ENCODE results near the gene NCKAP5L.
"Not testable (repeated sequence)": the region's sequence is repeated elsewhere in the genome, so short reads cannot be mapped to it uniquely, and the experiment has no call there.

Gene NCKAP5L, protein sequence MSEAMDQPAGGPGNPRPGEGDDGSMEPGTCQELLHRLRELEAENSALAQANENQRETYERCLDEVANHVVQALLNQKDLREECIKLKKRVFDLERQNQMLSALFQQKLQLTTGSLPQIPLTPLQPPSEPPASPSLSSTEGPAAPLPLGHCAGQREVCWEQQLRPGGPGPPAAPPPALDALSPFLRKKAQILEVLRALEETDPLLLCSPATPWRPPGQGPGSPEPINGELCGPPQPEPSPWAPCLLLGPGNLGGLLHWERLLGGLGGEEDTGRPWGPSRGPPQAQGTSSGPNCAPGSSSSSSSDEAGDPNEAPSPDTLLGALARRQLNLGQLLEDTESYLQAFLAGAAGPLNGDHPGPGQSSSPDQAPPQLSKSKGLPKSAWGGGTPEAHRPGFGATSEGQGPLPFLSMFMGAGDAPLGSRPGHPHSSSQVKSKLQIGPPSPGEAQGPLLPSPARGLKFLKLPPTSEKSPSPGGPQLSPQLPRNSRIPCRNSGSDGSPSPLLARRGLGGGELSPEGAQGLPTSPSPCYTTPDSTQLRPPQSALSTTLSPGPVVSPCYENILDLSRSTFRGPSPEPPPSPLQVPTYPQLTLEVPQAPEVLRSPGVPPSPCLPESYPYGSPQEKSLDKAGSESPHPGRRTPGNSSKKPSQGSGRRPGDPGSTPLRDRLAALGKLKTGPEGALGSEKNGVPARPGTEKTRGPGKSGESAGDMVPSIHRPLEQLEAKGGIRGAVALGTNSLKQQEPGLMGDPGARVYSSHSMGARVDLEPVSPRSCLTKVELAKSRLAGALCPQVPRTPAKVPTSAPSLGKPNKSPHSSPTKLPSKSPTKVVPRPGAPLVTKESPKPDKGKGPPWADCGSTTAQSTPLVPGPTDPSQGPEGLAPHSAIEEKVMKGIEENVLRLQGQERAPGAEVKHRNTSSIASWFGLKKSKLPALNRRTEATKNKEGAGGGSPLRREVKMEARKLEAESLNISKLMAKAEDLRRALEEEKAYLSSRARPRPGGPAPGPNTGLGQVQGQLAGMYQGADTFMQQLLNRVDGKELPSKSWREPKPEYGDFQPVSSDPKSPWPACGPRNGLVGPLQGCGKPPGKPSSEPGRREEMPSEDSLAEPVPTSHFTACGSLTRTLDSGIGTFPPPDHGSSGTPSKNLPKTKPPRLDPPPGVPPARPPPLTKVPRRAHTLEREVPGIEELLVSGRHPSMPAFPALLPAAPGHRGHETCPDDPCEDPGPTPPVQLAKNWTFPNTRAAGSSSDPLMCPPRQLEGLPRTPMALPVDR (N-terminal part only)

DNA sequence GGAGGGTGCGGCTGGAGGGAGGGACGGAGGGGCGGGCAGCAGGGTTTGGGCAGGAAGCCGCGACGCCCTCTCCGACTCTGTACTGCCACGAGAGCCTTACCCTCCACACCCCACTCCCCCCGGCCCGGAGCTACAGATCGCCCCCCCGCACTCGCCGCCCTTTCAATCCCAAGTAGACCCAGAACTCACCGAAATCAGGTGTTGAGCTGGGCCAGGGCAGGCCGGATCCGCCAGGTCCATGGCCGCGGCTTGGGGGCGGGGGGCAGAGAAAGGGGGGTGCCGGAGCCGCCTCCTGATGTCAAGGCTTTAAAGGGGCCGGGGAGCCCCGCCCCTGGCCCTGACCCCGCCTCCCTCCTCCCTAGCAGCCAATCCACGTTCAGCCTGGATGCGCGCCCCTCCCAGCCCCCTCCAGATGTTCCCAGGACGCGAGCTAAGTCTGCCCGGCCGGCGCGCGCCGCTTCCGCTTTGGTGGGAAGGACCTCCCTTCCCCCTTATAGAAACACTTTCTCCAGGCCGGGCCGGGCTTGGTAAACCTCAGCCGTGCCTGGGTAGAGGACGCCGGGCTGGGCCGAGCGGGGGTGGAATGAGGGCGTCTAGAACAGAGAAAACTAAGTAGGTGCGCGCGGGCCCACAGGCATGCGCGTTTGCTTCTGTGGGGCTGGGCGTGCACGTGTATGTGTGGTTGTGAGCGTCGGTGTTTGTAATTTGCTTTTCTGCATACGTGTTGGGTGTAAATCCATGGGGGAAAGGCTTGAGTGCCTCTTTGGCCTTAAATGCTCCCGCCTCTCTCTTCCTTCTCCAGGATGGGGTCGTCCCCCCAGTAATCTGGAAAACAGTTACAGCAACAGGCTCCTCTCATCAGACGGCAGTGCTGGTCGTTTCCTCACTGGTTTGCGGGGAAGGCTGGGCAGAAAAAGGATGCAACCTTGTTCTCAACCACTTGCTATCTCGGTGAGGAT lies at the start of gene NCKAP5L:
Gene NCKAP5L, minus strand, starts transcription at position 281 of the 959 bp plus-strand sequence. CDS start 24,369 bp downstream, outside the sequence.
- peak; percentile 96 for DNase-seq

DNA sequence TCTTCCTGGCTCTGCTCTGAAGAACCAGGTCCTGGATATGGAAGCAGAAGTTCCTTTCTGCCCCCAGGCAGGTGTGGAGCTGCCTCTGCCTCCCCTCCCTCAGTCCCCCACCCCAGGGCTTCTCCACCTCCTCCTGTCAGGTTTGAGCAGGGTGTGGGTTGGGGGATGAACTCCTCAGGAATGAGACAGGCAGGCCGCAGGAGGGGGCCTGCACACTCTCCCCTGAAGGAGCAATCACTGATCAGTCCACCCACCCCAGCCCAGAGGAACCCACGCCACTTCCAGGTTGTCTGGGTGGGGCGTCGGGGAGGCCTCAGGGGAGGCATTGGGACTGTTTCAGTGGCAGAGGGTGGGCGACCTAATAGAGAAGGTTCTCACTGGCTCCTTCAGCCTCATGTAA lies 48.9 kb upstream of the NCKAP5L start:
- DNase-seq, result no peak

DNA sequence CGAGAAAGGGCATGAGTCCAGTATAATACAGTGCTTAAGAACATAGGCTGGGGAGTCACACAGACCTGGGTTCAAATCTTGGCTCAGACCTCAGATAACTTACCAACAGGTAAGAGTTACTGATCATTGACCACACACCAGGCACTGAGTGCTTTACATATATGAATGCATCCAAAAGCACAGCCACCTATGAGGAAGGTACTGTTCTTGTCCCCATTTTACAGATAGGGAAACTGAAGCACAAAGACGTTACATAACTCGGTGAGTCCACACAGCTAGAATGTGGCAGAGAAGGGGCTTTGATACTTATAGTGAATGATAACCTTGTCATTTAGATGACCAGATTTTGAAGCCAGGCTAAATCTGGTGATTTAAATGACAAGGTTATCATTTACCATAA lies 47.9 kb upstream of the NCKAP5L start:
- DNase-seq, result no peak

DNA sequence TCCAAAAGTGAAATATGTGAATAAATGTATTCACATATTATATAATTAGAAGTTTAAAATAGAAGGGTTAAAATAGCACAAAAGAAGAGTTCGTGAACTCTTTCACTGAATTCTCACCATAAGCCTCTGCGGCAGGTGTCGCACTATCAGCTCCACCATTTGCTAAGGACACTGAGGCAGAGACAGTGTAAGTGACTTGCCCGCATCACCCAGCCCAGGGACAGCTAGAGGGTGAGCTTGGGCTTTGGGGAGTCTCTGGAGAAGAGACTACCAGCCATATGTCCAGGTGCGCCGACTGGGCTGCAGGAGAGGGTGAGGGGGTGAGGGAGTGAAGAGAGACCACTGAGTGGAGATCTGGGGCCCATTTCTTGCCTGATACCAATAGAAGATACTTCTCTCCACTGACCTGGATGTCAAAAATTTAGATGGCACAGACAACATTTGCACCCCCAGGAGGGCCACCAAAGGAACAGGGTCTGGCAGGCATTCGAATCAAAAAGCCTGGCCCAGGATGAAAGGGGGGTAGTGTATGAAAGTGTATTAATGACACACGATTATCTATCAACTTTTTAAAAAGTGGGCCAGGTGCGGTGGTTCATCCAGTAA lies 47.0 kb upstream of the NCKAP5L start:
- no peak for DNase-seq

DNA sequence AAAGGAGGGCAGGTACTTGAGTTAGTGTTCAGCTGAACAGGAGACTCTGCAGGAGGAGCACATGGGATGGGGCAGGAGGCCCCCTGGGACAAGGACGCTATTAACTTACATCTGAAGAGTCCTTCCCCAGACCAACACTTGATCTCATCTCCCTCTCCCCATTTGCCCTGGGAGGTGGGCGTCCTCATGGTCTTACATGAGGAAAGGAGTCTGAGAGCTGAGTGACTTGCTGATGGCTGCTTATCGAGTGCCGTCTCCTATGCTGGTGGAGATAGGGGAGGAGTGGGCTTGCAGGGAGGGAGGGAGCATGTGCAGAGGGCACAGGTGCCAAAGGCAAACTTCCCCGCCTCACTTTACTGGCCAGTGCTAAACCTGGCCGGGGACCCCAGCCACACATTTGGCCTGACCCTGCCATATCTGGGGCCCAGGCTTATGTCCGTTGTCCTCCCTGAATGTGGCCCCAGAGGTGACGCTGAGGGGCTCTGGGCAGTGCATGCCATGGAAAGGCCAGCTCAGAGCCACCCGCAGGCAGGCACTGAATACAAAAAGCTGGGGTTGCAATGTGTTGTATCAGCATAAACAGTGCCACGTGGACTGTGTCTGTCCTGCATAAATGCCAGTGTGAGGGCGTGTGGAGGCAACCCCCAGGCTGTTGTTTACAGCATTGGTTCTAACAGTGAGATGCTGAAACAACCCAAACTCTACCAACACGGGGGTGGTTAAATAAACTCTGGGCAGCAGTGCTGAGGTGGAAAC lies 46.1 kb upstream of the NCKAP5L start:
- no peak for DNase-seq

DNA sequence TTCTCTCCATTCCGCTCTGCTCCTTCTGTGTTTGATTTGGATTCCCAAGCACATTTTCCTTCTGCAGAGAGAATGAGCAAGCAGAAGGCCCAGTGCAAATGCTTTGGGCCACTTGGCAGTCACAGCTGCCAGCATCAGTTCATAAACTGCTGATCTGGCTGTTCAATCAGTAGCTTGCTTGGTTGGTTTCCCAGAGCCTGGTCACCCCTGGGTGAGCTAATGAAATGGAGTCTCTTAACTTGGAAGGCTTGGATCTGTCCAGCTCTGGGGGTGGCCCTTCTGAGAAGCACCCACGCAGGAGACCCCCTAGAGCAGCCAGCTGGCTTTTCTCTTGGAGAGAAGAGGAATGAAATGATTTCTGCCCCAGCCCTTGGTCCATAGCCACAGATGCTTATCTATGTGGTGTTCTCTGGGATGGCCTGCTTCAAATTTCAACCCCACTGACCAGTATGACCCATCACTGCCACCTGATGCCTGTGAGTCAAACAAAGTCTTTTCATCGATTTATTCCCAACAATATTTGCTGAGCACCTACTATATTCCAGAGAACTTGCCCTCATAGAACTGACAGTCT lies 45.2 kb upstream of the NCKAP5L start:
- no peak for DNase-seq

DNA sequence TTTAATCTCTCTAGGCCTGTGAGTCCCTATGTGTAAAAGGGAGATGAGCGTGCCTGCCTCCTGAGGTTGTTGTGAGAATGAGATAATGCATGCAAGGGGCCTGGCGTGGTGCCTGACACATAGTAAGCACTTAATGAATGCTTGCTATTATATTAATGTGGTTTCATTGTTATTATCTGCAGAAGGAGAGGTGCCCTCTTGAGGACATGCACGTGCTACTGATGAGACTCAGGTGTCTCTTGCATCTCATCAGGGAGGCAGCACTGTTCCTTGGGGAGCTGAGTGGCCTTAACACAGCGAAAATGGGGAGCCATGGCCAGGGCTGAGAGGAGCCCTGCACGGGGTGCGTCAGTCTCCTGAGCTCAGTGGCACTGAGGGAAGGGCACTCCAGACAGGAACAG lies 44.6 kb upstream of the NCKAP5L start:
- DNase-seq, result no peak

DNA sequence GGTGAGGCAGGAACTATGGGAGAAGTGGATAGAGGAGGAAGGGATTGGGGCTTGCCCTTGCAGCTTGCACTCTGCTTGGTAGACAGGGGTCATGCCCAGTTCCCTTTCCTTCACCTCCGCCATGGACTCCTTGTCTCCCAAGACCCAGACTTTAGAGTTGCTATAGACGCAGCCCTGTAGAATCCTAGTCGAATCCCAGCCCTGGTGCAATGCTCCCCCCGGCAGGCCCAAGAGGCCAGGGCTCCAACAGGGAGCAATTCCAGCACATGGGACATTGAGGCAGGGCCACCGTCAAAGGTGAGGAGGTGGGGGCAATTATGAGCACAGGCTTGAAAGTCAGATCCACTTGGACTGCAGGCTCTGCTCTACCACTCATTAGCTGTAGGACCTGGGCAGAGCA lies 44.2 kb upstream of the NCKAP5L start:
- DNase-seq, result no peak

DNA sequence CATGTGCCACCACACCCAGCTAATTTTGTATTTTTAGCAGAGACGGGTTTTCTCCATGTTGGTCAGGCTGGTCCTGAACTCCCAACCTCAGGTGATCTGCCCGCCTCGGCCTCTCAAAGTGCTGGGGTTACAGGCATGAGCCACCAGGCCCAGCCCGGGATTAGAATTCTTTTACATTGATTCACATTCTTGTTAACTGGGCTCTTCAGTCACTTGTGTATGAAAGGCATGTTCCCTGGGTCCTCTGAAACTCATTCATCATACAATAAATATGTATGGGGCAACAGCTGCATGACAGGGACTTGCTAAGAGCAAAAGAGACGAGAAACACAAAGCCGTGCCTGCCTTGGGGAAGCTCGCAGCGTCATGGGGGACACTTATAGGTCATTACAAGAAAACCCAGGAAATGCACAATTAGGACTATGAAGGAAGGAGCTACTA lies 43.6 kb upstream of the NCKAP5L start:
- not testable (repeated sequence) for DNase-seq

DNA sequence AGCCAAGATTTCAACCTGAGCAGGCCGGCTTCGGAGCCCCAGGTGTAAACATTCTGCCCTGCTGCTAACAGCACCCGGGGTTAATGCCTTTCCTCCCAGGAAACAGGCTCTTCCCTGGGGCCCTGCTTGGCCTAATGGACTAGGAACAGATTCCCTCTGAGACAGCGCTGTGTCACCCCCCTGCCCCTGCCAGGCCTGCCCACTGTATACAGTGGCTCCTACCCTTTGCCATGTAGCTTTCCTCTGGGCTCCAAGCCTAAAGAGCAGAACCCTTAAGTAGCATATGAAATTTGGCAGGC lies 43.0 kb upstream of the NCKAP5L start:
- DNase-seq, result no peak

DNA sequence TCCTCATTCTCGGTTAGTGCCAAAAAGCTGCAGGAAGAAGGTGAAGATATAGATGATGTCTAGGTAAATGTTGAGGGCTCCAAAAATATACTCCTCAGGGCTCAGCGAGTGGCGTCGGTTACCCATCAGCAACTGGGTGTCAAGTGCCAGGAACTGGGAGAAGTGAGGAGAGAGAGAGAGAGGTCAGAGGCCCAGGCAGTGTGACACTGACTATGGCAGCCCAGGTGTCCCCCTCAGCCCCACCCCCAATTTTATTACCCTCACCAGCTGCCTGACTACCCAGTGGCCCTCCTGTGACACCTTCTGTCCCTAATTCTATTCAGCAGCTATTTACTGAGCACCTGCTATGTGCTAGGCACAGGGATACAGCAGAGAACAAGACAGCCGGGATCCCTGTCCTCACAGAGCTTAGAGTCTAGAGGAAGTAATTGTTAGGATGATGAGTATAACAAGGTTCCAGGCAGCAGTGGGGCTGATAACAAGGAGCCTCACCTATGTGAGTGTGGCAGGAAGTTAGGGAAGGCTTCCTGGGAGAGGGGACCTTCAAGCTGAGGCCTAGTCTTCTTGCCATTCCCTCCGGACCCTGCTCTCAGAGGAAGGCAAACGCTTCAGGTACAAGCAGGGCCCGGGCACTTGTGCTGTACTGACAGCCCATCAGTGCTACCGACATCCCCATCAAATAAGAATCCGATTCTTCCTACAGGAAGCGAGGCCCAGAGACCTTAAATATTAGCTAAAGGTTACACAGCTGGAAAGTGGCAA lies 42.5 kb upstream of the NCKAP5L start:
- DNase-seq, result no peak

DNA sequence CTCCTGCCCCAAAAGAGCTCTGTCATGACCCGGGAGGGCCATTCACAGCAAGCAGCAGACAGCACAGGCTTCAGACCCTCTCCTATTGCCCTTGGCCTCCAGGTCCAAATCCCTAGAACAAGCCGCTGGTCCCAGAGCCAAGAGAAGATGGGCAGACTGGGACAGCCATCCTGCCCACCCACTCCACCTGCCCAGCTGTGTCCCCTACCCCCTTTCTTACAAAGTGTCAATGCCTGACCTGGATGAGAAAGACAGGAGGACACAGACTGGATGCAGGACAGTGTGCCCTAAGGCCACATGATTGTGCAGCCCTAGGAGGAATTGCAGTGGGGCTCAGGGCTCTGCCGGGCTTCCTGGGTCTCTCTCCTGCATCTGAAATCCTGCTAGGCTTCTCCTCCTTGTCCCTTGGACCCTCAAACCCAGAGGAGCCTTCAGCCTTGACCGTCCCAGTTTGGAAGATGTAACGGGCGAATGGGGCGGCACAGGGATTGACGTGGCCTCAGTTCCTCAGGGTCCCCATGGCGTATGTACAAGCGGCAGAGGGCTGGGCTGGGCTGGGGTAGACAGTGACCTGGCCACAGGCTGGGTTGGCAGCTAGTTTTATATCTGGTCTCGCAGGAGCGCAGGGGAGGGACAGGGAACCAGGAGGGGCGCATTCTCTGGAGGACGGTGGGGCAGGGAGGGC lies 41.7 kb upstream of the NCKAP5L start:
- no peak for DNase-seq

DNA sequence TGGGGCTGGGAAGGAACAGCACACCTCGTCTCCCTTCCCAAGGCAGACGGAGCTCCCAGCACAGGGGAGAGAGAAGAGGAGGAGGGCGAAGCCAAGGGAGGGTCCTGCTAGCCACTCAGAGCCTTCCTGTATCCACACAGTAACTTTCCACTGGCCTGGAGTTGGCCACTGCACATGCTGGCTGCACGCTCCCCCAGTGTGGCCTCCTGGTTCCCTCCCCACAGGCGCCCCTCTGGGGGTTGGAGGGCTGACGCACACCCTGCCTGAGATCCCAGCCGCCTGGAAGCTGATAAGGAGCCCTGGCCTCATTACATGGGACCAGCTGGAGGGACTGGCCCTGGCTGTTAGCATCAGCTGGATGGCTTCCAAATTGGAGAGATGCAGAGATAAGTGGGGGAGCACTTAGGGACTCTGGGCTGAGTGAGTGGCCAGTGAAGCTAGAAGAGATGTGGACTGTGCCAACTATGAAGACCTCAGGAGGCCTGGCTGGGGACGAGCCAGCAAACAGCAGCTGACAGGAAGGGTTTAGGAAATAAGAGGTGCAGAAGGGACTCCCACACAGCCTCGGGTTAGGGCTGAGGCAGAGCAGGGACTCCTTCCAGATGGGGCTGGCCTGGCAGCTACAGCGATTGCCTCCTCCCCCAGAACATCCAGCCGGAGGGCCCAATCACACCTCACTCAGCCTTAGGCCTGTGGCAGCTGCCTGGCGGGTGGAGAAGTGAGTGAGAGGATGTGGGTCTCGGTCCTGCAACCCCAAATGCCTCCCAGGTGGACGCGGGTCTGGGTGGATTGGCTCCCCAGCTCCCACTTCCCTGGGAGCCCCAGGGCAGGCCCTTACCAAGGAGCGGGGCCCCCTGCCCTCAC lies 41.0 kb upstream of the NCKAP5L start:
- peak; percentile 95 for DNase-seq

DNA sequence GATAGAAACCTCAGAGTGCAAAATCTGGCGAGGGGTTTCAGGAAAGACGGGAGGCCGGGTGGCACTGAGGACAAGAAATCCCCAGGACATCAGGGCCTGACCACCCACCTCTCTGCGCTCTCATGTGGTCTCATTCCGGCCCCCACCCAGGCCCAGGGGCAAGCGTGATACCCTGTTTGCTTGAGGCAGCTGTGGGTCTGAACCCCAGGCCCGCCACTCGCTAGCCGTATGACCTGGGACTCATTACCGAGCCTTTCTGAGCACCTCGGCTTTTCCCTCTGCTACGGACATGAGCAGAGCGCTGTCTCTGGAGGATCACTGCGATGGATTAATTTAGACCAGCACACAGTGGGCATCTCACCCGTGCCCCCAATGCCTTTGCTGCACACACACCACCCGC lies 40.2 kb upstream of the NCKAP5L start:
- DNase-seq, result no peak

DNA sequence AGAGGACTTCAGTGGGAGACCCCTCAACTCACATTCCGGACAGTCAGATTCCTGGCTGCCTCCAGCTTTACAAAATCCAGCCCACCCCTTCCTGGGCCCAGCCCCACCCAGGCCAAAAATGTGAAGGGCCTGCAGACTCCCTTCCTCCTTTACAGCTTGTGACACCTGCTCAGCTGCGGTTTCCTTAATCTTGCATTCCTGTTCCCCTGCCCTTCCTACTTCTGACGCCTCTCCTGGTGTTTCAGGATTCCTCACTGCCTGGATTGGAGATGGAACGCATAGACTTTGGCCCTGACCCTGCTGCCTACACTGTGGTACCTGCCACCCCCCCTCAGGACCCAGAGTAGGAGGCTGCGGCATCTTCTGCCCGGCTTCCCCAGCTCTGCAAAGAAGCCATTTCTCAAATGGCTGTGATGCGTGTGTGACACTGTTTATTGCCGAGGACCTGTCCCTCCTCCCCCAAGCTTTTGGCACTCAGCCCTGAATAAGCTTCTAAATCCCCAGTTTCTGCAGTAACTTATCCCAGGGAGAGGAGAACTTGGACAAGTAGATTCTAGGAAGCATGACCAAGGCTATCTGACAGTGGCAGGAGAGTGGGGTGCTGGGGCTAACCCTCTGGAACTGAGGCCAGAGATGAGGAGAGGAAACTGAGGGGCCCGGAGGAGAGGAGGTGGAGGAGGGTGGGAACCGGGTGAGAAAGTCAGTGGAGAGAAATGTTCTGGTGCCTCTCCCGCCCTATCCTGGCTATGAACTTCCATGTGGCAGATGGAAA lies 39.5 kb upstream of the NCKAP5L start:
- peak; percentile 13 for DNase-seq

DNA sequence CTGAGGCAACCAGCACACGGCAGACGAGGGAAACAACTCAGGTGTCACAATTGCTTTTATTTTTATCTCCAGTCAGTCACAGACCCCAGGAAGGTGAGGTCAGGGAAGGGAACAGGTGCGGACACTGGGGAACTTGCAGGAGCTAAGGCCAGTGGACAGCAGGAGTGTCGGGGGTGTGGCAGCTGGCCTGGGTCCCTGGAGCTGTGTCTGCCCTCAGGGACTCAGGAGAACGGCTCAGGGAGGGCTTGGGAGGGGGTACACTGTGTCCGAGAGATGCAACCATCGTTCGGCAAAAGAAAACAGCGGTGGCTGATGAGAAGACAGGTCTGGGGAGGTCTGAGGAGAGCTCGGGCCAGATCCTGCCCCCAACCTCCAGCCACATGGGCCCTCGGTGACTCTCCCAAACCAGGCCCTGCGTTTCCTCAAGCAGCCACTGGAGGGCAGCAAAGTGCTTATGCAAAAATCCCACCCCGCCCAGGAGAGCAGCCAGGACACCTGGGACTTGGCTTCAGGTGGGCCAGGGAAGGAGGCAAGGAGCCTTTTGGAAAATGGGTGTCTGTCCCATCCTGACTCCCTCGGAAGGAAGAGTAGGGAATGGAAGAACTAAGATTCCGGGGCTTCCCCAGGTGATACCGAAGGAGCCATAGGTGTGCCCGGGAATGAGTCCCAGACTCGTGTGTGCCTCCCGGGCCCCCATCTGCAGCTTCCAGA lies 38.8 kb upstream of the NCKAP5L start:
- peak; percentile 82 for DNase-seq

DNA sequence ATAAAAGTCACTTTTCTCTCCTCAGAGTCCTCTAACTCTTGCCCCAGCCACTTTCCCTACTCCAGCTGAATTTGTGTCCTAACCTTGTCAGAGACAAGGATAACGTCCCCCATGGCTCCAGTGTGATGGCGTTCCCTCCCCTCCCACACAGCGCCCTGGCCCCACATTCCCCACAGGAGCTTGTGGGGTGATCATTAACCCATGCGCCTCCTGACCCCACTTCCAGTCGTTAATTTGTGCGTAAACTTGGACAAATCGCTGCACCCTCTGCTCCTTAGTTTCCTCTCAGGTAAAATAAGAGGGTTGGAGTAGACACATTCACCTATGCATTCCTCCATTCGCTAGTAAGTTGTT lies 37.5 kb upstream of the NCKAP5L start:
- no peak for DNase-seq

Data from OCI-M1 (cell line).